SU-DHL-6 (cell line): ENCODE results near the gene PRPF39.

ENCODE experiments used
- CTCF ChIP-seq: fragments of 200-600 bp; sonication (generic); IDR thresholded peaks from one replicate; pipeline ENCODE4 v1.5.1; 2017; ENCODE audit warnings: antibody characterized with exemption, mild to moderate bottlenecking, low read length, moderate library complexity; ENCODE audit not compliant: insufficient read depth, poor library complexity, severe bottlenecking
- EZH2phosphoT487 ChIP-seq: fragments of 200-600 bp; sonication (generic), shearing (Covaris generic); conservative IDR thresholded peaks from 2 replicates; pipeline ENCODE4 v1.6.1; 2018; ENCODE audit warnings: mild to moderate bottlenecking, antibody characterized with exemption, low read length, moderate library complexity, mixed read lengths

GRCh38 chr14:45096218-45096617 is 12.3 kb downstream of the PRPF39 start:
- no peak for TF ChIP-seq CTCF
- no peak for TF ChIP-seq EZH2phosphoT487
